Effector CD4-positive, alpha-beta T cell (primary cell): ENCODE results near the gene TMEM63A.
A peak's percentile ranks its signal among the peaks of the same experiment; 100 is the strongest.
"Not testable (repeated sequence)": the region's sequence is repeated elsewhere in the genome, so short reads cannot be mapped to it uniquely, and the experiment has no call there.

Experiments used
- DNase-seq: peaks from one replicate; pipeline ENCODE4 v3.0.0-alpha.2; 2020
- total RNA-seq: gene quantifications from one replicate; lab custom pipeline; 2026; lab: John Stamatoyannopoulos, UW

TMEM63A gene
- 367 reads per million, percentile 96 among the genes with 10 or more reads in this experiment for total RNA-seq

DNA sequence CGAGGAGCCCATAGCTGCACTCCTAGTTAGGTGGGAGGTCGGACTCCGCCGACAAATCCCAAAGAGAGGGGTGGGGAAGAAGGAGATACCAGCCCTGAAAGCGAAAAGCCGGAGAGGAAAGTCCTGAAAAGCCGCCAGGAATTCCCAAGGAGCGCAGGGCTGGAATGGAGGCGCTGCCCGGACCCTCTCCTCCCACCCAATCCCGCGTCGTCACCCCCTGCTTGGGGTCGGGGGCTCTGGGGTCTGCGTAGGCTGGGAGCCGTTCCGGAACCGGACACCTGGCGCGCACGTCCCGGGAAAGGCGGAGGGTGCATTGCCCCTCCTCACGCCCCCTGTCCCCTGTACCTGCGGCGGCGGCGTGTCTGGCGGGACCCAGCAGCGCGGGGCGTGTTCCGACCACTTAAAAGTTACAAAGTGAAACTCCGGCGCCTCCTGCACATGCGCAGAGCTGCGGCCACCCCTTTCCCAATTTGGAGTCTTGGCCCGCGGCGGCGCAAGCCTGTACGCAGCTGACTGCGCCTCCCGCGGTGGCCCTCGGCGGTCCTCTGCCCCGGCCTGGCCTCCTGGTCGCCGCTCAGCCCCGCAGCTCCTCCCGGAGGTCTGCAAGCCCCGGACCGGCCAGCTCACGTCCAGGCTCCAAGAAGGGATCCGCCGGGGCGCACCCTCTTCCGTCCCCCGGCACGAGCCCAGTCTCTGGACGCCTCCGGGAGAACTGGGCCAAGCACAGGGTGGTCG, at the start of gene TMEM63A:
Gene TMEM63A, minus strand, starts transcription at position 422 of the 735 bp plus-strand sequence. CDS start 4,800 bp downstream, outside the sequence.
- DNase-seq = peak; percentile 90

DNA sequence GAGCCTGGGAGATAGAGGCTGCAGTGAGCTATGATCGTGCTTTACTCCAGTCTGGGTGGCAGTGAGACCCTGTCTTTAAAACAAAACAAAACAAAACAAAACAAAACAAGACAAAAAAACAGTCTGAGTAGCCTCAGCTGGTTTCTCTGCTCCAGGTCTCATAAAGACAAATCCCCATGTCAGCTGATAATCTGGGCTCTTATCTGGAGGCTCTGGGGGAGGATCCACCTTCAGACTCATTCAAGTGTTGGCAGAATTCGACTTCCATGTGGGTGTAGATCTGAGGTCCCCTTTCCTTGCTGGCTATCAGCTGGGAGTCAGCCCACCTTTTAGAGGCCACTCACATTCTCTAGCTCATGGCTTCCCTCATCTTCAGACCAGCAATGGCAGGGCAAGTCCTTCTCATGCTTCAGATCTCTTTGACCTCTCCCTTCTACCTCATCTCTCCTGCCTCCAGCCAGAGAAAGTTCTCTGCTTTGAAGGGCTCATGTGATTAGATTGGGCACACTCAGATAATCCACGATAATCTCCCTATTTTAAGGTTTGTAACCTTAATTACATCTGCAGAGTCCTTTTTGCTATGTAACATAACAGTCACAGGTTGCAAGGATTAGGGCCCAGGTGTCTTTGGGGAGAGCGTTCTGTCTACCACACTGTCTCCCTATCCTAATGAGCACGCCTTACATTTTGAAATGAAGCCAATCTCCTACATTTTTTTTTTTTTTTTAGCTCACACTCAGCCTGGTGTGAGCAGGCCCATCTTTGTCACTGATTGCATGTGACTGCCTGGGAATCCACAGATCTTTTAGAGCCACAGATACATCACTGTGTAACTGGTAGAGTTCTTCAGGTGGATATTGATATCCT, 49.3 kb upstream of the TMEM63A start:
- DNase-seq = no peak

DNA sequence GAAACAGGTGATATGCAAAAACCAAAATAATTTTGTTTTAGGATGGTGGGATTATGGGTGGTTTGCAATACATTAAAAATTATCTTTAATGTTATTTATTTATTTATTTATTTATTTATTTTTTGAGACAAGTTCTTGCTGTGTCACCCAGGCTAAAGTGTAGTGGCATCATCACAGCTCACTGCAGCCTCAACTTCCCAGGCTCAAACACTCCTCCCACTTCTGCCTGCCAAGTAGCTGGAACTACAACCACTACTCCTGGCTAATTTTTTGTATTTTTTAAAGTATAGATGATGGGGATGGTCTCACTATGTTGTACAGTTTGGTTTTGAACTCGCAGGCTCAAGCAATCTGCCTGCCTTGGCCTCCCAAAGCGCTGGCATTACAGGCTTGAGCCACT, 48.4 kb upstream of the TMEM63A start:
- no peak for DNase-seq

DNA sequence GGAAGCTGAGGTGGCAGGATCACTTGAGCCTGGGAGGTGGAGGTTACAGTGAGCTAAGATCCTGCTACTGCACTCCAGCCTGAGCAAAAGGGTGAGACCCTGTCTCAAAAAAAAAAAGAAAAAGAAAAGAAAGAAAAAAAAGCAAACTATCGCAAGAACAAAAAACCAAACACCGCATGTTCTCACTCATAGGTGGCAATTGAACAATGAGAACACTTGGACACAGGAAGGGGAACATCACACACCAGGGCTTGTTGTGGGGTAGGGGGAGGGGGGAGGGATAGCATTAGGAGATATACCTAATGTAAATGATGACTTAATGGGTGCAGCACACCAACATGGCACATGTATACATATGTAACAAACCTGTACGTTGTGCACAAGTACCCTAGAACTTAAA, 47.3 kb upstream of the TMEM63A start:
- not testable (repeated sequence) for DNase-seq

DNA sequence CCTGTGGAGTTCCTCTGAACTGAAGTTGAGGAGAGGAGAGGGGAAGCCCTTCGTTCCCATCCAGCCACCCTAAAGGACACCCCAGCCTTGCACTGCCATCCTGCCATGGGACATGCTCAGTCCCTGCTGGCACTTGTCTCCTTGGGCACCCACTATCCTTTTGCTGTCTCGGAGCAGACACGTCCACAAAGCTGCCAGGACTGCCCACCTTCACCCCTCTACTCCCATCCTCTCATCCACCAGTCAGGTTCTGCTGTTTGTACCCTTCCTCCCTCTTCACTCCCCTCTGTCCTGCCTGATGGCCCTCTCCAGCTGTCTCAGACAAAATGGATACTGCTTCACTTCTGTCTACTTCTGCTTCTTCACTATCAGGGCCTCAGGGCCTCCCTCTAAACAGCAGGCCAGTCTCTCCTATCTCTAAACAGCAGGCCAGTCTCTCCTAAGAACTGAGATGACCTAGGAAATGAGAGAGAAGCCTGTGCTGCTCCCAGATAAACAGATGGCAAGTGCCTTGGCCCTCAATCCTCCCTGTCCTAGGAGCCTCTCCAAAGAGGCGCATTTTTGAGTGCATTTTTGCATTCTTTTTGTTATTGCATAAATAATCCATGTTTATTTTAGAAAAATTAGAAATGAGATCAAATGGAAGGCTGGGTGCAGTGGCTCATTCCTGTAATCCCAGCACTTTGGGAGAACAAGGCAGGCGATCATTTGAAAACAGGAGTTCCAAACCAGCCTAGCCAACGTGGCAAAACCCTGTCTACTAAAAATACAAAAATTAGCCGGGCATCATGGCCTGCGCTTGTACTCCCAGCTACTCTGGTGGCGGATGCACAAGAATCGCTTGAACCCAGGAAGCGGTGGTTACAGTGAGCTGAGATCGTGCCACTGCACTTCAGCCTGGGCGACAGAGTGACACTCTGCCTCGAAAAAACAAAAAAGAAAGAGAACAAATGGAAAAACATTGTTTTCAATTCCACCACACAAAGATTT, 46.3 kb upstream of the TMEM63A start:
- DNase-seq = no peak

DNA sequence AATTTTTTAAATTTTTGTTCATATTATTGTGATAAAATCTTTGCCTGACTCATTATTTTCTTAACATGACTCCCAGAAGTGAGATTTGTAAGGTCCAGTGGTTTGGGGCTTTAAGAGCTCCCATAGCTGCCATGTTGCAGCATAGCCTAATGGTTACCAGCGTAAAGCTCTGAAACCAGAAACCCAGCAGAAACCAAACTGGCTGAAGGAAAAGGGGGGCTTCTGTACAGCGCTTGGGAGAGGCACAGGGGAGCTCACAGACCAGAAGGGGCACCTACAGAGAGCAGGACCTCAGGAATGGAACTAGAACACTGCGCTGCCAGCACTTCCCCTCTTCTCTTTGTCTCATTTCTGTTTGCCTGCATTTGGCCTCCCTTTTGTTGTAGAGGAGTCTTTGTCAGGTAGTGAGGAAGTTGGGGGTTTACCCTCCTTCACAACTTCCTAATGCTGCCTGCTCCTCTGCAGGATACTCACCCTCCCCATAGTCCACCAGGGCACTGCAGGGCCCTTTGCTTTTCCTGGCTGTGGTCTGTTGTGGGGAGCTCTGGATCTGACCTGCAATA, 44.5 kb upstream of the TMEM63A start:
- no peak for DNase-seq

DNA sequence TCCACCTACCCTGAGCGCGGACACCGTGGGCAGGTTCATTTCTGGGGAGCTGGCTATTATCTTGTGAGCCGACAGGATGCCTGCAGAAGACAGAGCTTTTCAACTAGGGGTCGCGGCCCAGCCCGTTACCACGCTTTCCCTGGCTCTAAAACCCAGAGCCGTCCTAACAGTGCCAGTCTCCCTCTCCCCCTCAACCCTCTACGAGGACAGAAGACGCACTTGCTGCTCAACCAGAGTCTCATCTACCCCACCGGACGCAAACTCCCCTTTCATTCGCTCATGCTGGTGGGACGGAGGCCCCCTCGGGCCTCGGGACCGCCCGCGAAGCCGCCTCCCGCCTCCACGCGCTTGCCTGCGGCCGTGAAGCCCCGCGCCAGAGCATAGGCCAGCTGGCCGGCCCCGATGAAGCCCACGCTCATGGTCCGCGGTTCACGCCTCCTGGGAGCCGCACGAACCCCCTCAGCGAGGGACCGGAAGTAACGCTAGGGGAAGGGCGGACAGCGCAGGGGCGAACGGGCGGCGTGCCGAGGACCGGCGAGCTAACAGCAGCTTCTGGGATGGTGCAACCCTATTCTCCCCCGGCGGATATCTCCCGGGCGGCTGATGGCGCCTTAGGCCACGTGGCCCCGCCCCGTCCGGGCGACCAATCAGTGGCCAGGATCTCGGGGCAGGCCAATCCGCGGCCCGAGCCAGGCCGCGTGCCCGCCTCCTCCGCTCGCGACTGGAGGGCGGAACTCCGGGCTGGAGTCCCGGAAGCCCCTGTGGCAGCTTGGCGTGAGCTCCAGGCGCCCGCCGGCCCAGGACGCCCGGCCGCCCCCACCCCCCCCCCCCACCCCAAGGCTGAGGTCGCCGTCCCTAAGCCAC, 41.7 kb upstream of the TMEM63A start, which contains the start of gene PYCR2:
Gene PYCR2, minus strand, starts transcription at position 559 of the 864 bp plus-strand sequence. Its CDS starts 140 bp downstream, at position 419.
- peak; percentile 92 for DNase-seq

DNA sequence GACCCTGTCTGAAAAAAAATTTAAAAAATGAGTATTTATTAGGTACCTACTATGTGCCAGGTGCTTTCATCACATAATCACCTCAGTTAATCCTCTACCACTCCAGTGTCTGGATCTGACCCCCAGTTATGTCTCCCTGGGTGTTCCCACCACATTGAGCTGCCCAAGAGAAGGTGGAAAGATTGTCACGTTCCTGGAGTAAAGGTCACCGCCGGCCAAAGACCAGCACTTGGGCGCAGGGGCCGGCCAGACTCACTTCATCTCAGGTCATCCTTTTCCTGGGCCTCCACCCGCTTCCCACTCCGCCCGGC, 41.2 kb upstream of the TMEM63A start:
- no peak for DNase-seq

DNA sequence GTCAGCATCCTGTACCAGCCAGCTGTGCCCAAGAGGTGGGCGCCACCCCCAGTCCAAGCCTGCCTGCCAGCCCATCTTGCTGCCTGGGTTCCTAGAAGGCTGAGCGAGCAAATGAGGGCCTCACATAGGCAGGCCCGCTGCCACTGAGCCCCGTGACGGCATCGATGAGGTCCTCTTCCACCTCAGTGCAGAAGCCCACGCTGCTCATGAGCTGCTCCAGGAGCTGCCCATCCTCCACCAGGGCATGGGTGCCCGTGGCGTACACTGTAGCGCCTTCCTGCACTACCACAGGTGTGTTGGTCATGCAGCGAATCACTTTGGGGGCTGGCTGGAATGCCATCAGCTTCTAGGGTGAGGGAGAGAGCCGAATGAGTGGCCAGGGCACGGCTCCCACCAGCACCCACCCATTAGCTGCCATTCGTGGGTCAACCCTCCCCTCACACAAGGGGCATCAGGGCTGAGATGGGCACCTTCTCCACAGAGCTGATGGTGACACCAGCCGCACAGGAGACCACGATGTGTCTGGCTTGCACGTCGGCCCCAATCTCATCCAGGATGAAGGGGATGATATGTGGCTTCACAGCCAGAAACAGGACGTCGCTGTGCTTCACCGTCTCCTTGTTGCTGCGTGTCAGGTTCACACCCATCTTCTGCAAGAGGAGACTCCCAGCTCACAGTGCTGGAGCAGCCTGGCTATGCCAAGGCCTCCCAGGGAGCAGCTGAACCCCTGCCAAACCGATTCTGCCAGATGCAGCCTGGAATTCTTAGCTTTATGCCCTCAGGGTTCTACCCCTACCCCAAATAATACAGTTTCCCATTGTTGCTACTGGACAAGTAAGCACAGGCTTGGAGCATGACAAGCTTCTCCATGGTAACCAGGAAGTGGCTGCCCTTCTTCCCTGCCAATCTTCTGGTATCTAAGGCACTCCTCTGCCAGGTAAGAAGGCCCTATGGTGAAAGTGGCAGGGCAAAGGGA, 39.8 kb upstream of the TMEM63A start:
- DNase-seq = no peak

DNA sequence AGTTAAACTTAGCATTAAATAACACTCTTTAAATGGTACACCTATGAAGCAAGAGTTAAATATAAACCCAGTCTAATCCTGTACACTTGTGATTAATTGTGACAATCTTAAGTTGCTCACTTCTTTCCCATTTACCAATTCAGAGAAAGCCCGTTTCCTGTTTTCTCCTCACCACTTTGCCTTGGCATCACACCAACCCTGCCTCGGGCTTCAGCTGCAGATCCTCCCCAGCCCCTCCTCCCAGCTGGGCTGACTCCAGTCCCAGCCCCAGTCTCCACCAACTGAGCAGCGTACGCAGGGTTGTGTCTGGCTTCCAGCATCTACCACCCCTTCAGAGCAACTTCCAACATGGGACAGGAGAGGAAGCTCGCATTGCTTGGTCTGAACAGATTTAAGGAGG, 37.7 kb upstream of the TMEM63A start:
- no peak for DNase-seq

DNA sequence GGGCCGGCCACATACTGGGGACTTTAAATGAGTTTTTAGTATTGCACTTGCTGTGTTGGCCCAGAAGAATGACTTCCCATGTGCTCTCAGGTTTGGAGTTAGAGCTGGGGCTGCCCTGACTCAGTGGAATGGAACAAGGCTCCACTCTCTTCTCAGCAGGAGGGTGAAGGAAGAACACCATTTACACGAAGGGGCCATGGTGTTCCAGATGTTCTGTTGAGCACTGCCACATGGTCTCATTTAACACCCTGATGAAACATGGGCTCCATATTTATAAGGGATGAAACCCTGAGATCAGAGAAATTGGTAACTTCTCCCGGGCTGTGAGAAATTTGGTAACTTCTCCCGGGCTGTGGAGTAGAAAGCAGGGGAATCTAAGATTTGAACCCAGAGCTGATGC, 36.1 kb upstream of the TMEM63A start:
- no peak for DNase-seq

DNA sequence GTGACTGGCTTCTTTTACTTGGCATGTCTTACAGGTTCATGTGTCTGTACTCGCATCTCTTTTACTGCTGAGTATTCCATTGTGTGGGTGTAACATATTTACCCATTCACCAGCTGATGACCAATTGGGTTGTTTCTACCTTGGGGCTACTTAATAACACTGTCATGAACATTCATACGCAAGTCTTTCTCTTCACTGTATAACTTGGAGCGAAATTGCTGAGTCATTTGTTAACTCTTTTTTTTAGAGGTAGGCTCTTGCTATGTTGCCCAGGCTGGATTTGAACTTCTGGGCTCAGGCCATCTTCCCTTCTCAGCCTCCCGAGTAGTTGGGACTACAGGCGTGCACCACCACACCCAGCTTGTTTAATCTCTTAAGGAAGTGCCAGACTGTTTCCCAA, 35.4 kb upstream of the TMEM63A start:
- no peak for DNase-seq

DNA sequence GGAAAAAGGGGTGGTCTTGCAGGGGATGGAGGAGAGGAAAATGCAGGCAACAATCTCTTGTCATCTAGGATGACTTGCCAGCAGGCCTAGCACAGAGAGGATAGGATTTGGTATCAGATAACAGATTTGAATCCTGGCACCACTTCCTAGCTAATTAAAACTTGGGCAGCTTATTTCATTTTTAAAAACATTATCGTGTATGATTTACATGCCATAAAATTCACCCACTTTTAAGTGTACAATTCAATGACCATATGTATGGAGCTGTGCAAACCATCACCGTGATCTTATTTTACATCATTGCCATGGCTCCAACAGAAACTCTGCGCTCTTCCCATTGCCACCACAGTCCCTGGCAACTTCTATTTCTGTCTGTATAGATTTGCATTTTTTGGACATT, 34.9 kb upstream of the TMEM63A start:
- no peak for DNase-seq

DNA sequence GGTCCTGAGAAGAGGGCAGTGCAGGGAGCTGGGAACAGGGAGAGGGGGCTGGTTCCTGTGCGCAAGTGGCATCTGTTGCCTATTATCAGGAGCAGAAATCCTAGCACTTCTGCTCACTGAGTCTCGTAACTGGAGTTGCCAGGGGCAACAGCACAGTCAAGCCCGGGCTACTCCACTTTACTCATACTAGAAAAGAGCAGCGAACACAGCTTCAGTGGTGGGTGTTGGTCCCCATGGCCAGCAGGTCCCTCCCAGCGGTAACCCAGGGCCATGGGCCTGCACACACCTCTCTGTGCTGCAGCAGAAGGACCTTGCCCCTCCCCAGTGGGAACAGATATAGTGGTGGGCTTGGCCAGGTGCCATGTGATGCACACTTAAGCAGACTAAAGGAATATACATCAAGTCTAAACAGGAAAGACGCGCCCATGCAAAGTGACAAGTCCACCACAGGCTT, 33.4 kb upstream of the TMEM63A start:
- no peak for DNase-seq

DNA sequence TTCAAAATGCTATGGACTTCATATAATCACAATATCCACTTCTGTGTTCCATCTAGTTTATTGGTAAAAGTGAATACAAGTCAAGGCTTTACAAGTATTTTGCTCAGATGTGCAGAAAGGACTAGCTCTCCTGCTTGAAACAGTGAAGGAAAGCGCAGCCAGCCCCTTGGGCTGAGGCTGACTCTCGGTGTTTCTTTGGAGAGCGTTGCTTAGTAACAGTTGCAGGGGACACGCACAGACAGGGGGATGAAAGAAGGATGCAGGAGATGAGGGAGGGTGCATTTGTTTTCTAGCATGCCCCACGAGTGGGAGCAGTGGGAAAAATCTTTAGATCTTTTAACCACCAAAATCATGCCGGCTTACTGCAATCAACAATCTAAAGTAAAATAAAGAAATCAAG, 32.8 kb upstream of the TMEM63A start:
- DNase-seq = no peak

DNA sequence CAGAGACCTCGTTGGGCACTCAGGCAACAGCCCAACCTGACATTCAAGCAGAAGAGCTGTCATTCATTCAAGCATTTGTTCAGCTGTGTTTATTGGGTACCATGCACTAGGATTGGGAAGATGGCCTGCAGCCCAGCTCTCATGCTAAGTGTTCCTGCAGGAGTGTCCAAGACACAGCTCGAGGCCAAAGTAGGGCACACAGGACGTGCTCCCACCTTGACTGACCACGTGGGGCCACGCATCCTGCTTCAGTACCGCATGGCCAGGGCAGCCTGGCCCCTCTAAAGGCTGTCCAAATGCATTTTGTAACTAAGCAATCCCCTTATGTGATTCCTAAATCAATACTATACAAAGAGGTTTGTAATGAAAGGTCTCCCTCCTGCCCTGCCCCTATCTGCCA, 32.2 kb upstream of the TMEM63A start:
- no peak for DNase-seq

DNA sequence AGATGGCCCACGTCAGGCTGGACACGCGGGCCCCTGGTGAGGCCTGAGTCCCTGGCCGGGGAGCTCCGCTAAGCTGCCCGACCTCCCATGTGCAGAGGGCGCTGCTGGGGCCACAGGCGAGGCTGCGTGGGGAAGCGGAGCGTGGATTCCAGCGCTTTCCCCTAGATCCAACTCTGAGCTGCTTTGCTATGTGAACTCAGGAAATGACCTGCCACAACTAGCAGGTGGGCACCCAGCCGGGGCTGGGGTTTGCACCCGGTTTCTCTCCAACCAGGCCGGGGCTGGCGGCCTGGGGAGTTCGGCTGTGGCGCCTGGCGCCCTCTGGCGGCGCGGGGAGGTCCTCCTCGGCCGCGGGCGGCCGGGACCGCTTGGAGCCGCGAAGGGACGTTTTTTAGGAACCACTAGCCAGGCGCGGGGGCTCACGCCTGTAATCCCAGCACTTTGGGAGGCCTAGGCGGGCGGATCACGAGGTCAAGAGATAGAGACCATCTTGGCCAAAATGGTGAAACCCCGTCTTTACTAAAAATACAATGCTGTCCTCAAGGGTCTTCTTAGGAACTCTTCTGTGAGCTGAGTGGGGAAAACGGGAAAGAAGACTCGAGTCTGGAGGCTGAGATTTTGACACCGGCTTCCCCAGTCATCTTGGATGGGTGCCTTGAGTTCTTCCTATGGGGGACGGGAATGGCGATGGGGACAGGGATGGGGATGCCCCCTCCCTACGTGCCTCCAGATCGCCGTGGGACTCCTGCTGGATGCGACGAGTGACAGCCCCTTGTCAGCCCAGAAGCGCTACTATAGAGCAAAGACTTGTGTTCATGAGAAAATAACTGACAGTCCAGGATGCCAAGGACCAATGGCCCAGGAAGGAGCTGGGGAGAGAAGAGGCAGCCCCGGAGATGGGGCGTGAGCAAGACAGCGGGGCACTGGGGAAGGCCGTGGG, 29.3 kb upstream of the TMEM63A start:
- DNase-seq = peak; percentile 63

DNA sequence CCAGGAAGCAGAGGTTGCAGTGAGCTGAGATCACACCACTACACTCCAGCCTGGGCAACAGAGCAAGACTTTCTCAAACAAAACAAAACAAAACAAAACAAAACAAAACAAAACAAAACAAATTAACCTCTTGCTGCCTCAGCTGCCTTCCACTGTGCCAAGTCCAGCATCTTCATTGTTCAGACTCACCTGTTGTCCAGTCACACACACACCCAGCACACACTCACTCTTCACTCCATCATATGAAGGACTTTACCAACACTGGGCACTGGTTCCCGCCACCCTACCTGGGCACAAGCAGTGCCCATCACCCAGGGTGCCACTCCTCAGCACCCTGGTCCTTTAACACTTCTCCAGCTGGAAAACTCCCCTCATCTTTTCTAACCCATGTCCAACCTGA, 27.3 kb upstream of the TMEM63A start:
- no peak for DNase-seq

DNA sequence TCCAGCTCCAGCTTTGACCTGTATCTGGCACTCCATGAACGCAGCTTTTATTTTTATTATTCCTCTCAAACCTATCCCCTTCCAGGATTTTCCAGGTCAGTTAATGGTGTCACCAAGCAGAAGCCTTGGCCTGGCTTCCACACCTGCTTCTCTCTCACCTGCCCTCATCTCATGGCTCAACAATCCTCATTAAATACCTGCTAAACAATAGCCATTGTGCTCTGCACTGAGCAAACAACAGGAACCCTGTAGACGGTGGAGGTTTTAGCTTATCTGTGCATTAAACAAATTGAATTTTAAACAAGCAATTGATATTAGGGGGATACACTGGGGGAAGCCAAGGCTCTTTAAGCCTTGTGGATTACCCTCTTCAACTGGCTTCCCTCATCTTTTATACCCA, 26.6 kb upstream of the TMEM63A start:
- DNase-seq = no peak
